HG02970 (cell line): Measurements from ENCODE around the gene DNAJC1.
"Not testable (repeated sequence)": the region's sequence is repeated elsewhere in the genome, so short reads cannot be mapped to it uniquely, and the experiment has no call there.

Experiments used
- ATAC-seq: cut with Tn5 transposase; IDR thresholded peaks from one replicate; pipeline ENCODE4 v1.9.1; 2021; ENCODE audit warnings: mild to moderate bottlenecking, moderate library complexity, moderate number of reproducible peaks; ENCODE audit not compliant: unreplicated experiment, low FRiP score

The DNAJC1 gene

DNA sequence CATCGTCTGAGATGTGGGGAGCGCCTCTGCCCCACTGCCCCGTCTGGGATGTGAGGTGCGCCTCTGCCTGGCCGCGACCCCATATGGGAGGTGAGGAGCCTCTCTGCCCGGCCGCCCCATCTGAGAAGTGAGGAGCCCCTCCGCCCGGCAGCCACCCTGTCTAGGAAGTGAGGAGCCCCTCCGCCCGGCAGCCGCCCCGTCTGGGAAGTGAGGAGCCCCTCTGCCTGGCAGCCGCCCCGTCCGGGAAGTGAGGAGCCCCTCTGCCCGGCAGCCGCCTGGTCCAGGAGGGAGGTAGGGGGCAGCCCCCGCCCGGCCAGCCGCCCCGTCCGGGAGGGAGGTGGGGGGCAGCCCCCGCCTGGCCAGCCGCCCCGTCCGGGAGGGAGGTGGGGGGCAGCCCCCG is 166.0 kb downstream of the DNAJC1 start:
- ATAC-seq: not testable (repeated sequence)

DNA sequence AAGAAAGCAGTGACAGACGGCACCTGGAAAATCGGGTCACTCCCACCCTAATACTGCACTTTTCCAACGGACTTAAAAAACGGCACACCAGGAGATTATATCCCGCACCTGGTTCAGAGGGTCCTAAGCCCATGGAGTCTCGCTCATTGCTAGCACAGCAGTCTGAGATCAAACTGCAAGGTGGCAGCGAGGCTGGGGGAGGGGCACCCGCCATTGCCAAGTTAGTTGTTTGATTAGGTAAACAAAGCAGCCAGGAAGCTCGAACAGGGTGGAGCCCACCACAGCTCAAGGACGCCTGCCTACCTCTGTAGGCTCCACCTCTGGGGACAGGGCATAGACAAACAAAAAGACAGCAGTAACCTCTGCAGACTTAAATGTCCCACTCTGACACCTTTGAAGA is 169.0 kb downstream of the DNAJC1 start:
- not testable (repeated sequence) for ATAC-seq

DNA sequence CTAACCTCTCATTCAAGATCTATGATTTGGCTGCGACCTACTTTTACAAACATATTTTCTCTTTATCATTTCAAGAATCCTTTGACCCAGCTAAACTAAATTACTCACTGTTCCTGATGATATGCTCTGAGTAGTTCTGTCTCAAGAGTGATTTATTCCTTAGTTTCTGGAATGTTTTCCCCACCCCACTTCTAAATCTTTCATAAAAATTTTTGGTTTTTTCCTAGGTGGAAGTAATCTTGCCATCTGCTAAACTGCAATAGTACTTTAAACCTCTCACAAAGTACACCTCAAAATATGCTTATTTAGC is 170.8 kb downstream of the DNAJC1 start:
- no peak for ATAC-seq

DNA sequence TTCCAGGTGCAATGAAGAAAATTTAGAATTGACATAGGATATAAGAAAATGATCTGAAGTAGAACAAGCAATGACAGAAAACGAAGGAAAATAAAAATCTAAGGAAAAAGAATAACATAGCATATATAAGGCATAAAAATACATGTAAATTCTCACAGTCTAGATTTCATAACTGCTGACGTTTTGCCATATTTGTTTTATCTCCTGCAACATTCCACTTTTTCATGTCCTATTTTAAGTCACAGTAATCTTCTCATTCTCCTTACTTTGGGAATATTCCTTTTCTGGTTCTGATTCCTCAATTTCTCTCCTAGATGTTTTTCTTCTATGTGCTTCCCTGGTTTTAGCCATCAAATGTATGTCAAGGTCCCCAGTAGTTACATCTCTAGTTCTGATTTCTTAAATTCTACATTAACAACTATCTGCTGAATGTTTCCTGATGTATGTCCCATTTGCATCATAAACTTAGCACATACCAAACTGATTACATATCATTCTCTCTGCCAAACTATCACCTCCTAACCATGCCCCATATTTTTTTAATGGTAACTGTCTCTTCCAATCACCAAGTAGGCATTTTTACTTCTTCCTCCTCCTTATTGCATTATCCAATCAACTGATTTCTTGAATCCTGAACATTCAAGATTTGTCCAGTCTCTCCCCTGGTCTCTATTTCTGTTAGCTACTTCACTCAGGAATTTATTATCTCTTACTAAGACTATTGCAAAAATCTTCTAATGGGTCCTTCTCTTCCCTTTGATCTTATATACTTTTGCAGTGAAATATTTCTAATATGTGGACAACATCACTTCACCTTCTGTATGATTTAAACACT is 171.3 kb downstream of the DNAJC1 start:
- ATAC-seq: no peak

DNA sequence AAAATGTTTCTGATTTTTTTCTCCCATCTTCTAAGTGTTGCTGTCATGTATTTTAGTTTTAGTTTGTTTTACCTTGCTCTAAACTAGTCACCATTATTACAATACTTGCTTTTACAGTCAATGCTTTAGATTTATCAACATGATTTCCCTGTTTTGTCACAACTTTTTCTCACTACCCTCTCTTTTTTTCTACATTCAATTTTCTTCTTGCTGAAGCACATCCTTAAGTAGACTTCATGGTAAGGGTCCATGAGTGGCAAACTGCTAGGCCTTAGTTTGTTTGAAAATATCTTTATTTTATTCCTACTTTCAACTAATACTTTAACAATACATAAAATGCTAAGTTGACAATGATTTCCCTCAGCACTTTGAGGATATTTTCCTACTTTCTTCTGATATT is 173.5 kb downstream of the DNAJC1 start:
- no peak for ATAC-seq

DNA sequence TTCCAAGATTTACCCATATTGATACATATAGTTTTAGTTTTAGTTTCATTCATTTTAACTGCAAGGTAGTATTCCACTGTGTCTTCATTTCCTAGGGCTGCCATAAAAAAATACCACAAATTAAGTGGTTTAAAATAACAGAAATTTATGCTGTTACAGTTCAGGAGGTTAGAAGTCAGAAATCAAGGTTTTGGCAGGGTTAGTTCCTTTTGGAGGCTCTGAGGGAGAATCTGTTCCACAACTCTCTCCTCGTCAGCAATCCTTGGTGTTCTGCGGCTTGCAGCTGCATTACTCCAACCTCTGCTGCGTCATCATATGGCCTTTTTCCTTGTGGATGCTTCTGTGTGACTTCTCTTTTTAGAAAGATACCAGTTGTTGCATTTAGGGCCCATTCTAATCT is 176.2 kb downstream of the DNAJC1 start:
- ATAC-seq: no peak

DNA sequence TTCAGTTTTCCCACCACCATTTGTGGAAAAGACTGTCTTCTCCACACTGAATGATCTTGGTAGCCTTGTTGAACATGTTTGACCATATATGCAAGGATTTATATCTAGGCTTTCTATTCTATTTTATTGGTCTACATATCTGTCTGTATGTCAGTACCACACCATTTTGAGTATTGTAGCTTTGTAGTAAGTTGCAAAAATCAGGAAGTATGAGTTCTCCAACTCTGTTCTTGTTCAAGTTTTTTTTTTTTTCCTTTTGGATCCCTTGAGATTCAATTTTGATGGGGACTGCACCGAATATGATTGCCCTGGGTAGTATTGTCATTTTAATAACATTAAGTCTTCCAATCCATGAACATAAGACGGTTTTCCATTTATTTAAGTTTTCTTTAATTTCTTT is 176.8 kb downstream of the DNAJC1 start:
- ATAC-seq: no peak

DNA sequence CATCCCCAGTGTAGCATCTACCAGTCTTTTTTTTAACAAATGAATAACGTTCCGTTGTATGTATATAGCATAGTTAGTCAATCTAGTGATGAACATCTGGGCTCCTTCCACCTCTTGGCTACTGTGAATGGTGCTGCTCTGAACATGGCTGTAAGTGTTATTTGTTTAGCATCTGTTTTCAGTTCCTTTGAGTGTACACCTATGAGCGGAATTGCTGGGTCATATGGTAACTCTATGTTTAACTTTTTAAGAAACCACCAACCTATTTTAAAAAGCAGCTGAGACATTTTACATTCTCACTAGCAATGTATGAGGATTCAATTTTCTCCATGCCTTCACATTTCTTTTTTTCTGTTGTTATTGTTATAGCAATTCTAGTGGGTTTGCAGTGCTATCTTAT is 178.2 kb downstream of the DNAJC1 start:
- no peak for ATAC-seq

DNA sequence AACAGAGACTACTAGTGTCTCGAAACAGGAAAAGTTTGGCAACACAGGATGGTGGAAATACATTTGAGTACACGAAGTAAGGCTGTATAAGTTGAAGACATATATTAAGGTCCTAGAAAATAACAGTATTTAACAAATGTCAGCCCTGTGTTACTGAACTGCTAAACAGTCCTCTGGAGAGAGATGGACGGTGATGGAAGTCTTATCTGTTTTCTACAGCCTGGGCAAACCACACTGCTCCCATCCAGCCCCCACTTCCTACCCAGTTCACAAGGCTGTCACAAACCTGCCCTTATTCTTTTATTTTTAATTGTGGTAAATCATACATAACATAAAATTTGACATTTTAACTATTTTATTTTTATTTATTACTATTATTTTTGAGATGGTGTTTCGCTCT is 179.1 kb downstream of the DNAJC1 start:
- no peak for ATAC-seq

DNA sequence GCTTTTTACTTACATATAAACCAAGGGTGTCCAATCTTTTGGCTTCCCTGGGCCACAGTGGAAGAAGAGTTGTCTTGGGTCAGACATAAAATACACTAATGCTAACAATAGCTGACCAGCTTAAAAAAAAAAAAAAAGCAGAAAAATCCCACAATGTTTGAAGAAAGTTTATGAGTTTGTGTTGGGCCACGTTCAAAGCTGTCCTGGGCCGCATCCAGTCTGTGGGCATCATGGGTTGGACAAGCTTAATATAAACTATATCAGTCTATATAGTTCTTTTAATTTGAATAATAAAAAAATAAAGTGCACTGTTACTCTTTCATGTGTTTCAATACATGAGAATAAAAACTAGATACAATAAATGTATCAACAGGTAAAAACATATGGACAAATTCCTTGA is 179.9 kb downstream of the DNAJC1 start:
- no peak for ATAC-seq

DNA sequence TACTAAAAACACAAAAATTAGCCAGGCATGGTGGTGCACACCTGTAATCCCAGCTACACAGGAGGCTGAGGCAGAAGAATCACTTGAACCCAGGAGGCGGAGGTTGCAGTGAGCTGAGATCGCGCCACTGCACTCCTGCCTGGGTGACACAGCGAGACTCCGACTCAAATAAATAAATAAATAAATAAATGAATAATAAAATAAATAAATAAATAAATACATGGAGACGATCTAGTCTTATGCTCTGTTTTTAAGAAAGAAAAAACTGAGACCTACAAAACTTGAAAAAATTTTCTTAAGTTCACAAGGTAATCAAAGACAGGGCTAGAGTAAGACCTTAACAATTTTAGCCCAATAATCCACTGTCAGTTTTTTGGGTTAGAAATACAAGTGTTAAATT is 181.3 kb downstream of the DNAJC1 start:
- ATAC-seq: not testable (repeated sequence)

DNA sequence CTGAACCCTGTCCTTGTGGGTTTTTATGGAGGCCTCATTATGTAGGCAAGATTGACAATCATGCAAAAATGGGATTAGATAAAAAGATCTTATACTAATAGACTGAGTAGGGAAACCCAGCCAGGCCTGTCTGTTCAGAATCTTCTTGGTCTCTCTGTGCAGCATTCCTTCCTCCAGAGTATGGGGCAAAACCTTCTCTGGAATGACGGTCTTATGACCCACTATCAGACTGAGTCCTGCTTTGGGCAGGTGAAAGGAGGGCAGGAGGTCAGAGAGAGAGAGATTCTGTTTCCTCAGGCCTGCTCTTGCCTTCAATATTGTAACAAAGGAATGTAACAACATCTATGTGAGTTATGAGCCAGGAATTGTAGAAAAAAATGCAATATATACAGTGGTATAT is 182.6 kb downstream of the DNAJC1 start:
- ATAC-seq: no peak

DNA sequence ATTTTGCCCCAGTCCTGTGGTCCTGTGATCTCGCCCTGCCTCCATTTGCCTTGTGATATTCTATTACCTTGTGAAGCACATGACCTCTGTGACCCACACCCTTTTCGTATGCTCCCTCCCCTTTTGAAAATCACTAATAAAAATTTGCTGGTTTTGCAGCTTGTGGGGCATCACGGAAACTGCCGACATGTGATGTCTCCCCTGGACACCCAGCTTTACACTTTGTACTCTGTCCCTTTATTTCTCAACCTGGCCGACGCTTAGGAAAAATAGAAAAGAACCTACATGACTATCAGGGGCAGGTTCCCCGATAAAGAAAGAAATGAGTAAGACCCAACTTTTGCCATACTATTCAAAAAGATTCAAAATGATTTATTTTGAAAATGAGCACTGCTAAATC is 185.1 kb downstream of the DNAJC1 start:
- ATAC-seq: not testable (repeated sequence)

DNA sequence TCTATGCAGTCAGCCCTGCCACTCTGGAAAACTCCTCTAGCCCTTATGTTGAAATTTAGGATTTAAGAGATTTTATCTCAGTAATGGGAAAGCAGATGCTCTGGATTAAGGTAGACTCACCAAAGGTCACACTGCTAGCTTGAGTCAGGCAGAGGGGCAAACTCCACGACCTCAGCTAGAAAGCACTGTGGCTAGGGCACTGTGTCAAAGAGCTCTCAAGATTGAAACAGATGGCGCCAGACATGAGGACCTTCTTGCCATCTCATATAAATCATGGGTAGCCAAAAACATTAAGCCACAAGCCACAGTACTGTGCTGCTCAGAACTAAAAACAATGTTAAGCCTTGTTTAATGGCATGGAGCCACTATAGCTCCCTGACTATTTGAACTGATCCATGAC is 188.7 kb downstream of the DNAJC1 start:
- ATAC-seq: no peak

DNA sequence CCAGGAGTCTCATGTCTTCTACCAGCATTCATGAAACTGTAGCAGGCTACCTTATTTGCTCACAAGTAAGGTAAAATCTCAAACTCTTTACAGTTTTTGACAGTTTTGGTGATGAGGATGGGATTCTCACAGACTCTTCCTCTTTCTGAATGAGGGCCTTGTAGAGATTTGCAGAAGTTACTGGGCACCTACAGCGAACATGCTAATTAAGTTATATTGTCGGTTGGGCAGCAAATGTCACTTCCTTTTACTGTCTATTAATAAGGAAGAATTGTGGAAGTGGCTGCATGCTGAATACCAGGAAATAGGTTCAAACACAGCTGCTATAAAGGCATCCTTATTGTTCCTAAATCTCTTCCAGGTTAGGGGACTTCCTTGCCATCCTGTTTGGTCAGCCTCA is 189.6 kb downstream of the DNAJC1 start:
- no peak for ATAC-seq

DNA sequence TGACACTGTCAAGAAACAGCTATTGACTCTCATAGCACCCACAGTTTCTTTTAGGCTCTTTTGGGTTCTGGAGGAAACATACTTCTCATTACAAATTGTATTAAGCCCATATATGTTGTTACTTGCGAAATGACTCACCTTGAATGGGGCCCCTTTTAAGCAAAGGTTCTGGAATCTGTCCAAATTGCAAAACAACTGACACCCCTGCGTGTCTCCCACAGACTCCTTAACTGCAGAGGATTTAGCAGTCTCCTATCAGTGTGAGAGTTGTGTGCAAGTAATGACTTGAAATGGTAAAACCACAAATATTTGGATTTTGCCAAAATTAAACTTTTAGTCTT is 192.3 kb downstream of the DNAJC1 start:
- no peak for ATAC-seq

DNA sequence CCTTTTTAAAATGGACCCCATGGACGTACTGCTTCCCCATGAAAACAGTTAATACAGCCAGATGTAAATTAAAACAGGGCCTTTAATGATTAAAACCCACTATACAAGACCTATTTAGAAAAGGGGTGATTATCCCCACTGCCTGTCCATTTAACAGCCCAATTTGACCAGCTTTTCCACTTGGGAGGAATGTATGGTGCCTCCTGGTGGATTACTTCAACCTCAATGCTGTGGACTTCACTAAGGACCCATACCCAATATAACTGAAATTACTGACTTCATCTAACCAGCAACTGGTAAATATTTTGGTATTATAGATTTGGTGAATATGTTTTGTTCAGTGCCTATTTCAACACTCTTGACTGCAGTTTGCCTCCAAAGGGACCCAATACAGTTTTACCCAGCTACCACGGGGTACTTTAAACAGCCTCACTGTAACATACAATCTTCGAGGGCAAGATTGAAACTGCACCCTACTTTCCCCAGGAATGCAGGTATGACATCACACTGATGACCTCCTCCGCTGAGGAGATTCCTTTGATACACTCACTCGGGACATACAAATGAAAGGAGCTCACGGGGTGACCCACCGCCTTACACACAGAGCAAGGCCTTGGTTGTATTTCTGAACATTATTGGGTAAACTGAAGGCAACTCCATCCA is 192.8 kb downstream of the DNAJC1 start:
- no peak for ATAC-seq

DNA sequence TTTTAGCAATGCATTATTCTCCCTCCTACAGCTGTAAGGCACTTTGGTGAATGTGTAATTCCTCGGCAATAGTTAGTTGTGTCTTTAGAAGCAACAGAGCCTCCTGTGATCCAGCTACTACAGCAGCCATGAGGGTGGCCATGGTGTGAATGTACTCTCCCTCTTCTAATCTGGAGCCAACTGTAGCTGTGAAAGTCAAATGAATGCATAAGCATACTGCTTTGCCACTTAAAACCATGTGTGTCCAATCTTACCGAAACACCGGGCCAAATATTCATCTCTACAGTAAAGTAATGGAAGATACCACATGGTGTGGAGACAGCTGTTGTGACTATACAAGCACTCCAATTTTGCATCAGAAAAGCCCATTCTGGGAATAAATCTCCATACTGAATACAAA is 195.0 kb downstream of the DNAJC1 start:
- no peak for ATAC-seq

DNA sequence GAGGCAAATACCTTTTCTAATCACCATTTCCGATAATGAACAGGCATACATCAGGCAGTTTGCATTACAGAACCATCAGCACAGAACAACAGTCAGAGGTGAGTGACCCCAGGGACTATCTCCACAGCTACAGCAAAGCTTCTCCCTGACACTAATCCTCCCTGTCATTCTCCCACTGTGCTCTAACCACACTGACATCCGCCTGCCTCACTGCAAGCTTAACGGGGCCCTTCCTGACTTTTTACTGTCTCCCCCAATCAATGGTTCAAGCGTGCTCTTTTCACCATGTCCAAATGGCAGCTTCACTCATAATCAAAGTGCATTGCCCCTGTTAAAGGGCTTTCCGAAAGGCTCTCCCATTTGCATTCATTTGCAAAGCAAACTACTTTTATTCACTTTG is 196.3 kb downstream of the DNAJC1 start:
- no peak for ATAC-seq

DNA sequence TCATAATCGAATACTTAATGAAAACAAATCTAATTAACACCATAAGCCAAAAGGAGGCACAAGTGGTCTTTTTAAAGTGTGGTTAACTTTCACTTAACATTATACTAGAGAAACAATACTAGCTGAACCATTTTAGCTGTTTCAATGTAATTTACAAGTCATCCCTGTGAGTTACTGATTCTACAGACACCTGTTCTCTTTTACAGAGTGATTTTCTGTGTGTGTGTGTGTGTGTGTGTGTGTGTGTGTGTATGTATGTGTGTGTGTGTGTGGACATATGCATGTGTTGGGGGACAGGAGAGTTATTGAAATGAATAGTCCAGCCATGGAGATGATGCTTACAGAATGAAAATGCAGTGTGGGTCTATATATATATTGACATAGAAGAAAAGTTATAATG is 200.2 kb downstream of the DNAJC1 start:
- ATAC-seq: no peak

DNA sequence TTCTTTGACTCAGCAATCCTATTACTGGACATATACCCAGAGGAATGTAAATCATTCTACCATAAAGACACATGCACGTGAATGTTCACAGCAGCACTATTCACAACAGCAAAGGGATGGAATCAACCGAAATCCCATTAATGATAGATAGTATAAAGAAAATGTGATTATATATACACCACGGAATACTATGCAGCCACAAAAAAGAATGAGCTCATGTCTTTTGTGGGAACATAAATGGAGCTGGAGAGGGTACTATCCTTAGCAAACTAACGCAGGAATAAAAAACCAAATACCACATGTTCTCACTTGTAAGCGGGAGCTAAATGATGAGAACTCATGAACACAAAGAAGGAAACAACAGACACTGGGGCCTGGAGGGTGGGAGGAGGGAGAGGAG is 201.9 kb downstream of the DNAJC1 start:
- no peak for ATAC-seq

DNA sequence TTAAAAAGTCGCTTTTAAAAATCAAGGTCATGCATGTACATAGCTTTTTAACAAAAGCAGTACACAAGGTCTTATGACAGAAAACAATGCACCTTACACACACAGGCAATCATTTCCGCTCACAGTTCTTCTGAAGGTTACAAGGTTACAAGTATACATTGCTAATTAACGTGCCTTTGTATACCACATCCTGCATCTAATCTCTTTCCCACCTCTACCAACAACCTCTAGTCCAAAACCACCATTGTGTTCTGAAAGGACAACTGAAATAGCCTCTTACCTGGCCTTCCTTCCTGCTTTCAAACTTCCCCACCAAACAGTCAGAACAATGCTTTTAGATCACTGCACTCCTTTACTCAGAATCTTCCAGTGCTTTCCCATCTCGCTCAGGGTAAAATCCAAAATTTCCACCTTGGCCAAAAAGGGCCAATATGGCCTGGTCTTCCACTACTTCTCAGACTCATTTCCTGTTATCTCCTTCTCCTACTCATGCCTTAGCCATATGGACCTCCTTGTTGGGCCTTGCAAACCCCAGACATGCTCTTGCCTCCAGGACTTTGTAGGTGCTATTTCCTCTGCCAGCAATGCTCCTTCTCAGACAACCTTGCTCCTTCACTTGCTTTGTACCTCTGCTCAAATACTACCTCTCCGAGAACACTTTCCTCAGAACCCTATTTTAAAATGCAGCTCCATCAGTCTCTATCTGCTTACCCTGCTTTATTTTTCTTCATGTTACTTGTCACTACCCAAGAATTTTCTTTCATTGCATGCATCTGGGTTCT is 205.4 kb downstream of the DNAJC1 start:
- ATAC-seq: no peak
